HFFc6 (cell line): ENCODE data around the gene KCNK16. TPM values are rescaled to one million over a fixed set of nuclear protein-coding genes. Genes with fewer than 3 reads are reported as not detected.

Source experiments
- DNase-seq: peaks from one replicate; pipeline ENCODE4 v3.0.0-alpha.2; 2018
- H3K27ac Mint-ChIP-seq: 2 replicates; pipeline ENCODE4 v1.8.0; 2020; ENCODE audit warnings: mild to moderate bottlenecking, mixed read lengths
- H3K27me3 Mint-ChIP-seq: 2 replicates; pipeline ENCODE4 v1.8.0; 2021; ENCODE audit warnings: mild to moderate bottlenecking, moderate library complexity, mixed read lengths; ENCODE audit not compliant: insufficient read depth
- H3K36me3 Mint-ChIP-seq: 2 replicates; pipeline ENCODE4 v1.8.0; 2021; ENCODE audit warnings: low read depth, mixed read lengths
- H3K4me1 Mint-ChIP-seq: 2 replicates; pipeline ENCODE4 v1.8.0; 2020; ENCODE audit warnings: low read depth, mixed read lengths
- H3K4me3 Mint-ChIP-seq: 2 replicates; pipeline ENCODE4 v1.8.0; 2020; ENCODE audit warnings: mild to moderate bottlenecking, moderate library complexity, mixed read lengths
- H3K9me3 Mint-ChIP-seq: 2 replicates; pipeline ENCODE4 v1.8.0; 2020; ENCODE audit warnings: mild to moderate bottlenecking, mixed read lengths
- CTCF ChIP-seq: fragments of 200-600 bp; sonication (generic); IDR thresholded peaks from 2 replicates; pipeline ENCODE4 v1.5.0; 2021; ENCODE audit warnings: antibody characterized with exemption, mild to moderate bottlenecking
- long read RNA-seq: library from polyadenylated mRNA; unstranded; transcript quantifications from one replicate; pipeline ENCODE4 v2.0.0, GENCODE V29; 2019
- total RNA-seq, 6 experiments: library from RNA; stranded (reverse); fragmentation: NEBNext Ultra II Directional; extraction: Animal tissue kit (Norgen Biotek cat#: 25700); gene quantifications; 2 replicates in 1 of 6; 3 replicates in 5 of 6; pipeline ENCODE4 v1.2.3, GENCODE V29; 2021

Gene KCNK16
- not detected for total RNA-seq
- long read RNA-seq = 0 reads

GRCh38 chr6:39322306-39322850, at the start of gene KCNK16:
Gene KCNK16 (minus strand): TSS chr6:39322702. CDS start chr6:39322540, 162 bp downstream.
- TF ChIP-seq CTCF = no peak
- Mint-ChIP-seq H3K27ac (no peak within 1 kb of the TSS), H3K27me3 (peaks cover 9% of the 10 kb centered on the region), H3K9me3 (peaks cover 5% of the 10 kb centered on the region; the same call in 1 of the 2 replicates), H3K36me3 (no peaks in the 10 kb centered on the region), H3K4me3 (no peak within 1 kb of the TSS), H3K4me1 (no peaks in the 10 kb centered on the region)
- DNase-seq = no peak

GRCh38 chr6:39370390-39370789, 47.9 kb upstream of the KCNK16 start:
- Mint-ChIP-seq H3K27me3 (peaks cover 1% of the 10 kb centered on the region; the same call in 1 of the 2 replicates), H3K27ac (no peak overlapping the region), H3K9me3 (no peaks in the 10 kb centered on the region; the same call in 1 of the 2 replicates), H3K4me3 (no peak overlapping the region), H3K36me3 (no peaks in the 10 kb centered on the region), H3K4me1 (peaks cover 2% of the 10 kb centered on the region; the same call in 1 of the 2 replicates)
- no peak for DNase-seq
- TF ChIP-seq CTCF = no peak; the same call in 1 of the 2 replicates

- Mint-ChIP-seq H3K4me1 (peaks cover 6% of the 10 kb centered on the region; the same call in 1 of the 2 replicates), H3K4me3 (no peak overlapping the region), H3K27ac (no peak overlapping the region), H3K9me3 (no peaks in the 10 kb centered on the region; the same call in 1 of the 2 replicates), H3K27me3 (peaks cover 1% of the 10 kb centered on the region; the same call in 1 of the 2 replicates), H3K36me3 (no peaks in the 10 kb centered on the region)
- no peak for DNase-seq
- TF ChIP-seq CTCF = peak; percentile 37
Observed at GRCh38 chr6:39369987-39370386, 47.5 kb upstream of the KCNK16 start.

DNA sequence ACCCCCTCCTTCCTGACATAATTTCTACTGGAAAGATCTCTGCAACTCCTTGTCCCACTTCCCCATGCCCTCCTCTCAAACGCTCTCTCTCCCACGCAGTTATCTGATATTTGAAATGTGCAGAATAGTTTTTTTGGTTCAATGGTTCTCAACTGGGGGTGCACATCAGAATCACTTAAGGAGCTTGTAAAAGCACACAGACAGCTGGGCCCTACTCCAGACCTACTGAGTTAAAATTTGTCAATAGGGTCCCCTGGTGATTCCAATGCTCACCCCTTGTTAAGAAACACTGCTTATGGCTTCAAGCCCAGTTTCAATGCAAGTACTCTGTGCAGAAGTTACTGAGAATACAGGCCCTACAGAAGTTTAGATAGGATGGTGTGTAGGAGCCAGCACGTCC, 45.2 kb upstream of the KCNK16 start:
- Mint-ChIP-seq H3K9me3 (no peaks in the 10 kb centered on the region; the same call in 1 of the 2 replicates), H3K27ac (no peak overlapping the region), H3K36me3 (no peaks in the 10 kb centered on the region), H3K27me3 (peaks cover 3% of the 10 kb centered on the region; the same call in 1 of the 2 replicates), H3K4me1 (peaks cover 6% of the 10 kb centered on the region; the same call in 1 of the 2 replicates), H3K4me3 (no peak overlapping the region)
- no peak for DNase-seq
- TF ChIP-seq CTCF = no peak

- Mint-ChIP-seq H3K27me3 (peaks cover 3% of the 10 kb centered on the region; the same call in 1 of the 2 replicates), H3K27ac (no peak overlapping the region), H3K9me3 (no peaks in the 10 kb centered on the region; the same call in 1 of the 2 replicates), H3K4me1 (peaks cover 11% of the 10 kb centered on the region; the same call in 1 of the 2 replicates), H3K36me3 (no peaks in the 10 kb centered on the region), H3K4me3 (no peak overlapping the region)
- no peak for DNase-seq
- TF ChIP-seq CTCF = no peak
Observed at GRCh38 chr6:39366931-39367618, 44.6 kb upstream of the KCNK16 start.
